H9 (cell line): ENCODE measurements around the gene RNF167. TPM values are rescaled to one million over a fixed set of nuclear protein-coding genes. Genes with fewer than 3 reads are reported as not detected.

ENCODE experiments used
- DNase-seq: peaks from one replicate; pipeline ENCODE4 v3.0.0-alpha.2; 2017
- H2AFZ ChIP-seq: one replicate; pipeline ENCODE4 v1.6.1; 2013; ENCODE audit warnings: mild to moderate bottlenecking, low read length, control low read depth, moderate library complexity
- H2AK5ac ChIP-seq: 2 replicates; pipeline ENCODE4 v1.6.1; 2013; ENCODE audit warnings: low read length, control low read depth, mixed read lengths; ENCODE audit not compliant: insufficient read length
- H2BK120ac ChIP-seq: one replicate; pipeline ENCODE4 v1.6.1; 2013; ENCODE audit warnings: low read depth, mild to moderate bottlenecking, low read length, control low read depth, inconsistent platforms; ENCODE audit not compliant: poor library complexity, severe bottlenecking
- H2BK12ac ChIP-seq: 2 replicates; pipeline ENCODE4 v1.6.1; 2013; ENCODE audit warnings: low read length, control low read depth, mixed read lengths, low read depth; ENCODE audit not compliant: insufficient read length
- H2BK15ac ChIP-seq: 2 replicates; pipeline ENCODE4 v1.6.1; 2013; ENCODE audit warnings: low read depth, low read length, control low read depth
- H2BK20ac ChIP-seq: one replicate; pipeline ENCODE4 v1.6.1; 2013; ENCODE audit warnings: low read depth, mild to moderate bottlenecking, low read length, control low read depth, inconsistent platforms; ENCODE audit not compliant: poor library complexity, severe bottlenecking
- H2BK5ac ChIP-seq: 2 replicates; pipeline ENCODE4 v1.6.1; 2013; ENCODE audit warnings: low read length, control low read depth, mixed read lengths; ENCODE audit not compliant: insufficient read length
- H3K14ac ChIP-seq: 2 replicates; pipeline ENCODE4 v1.6.1; 2013; ENCODE audit warnings: low read length, control low read depth; ENCODE audit not compliant: insufficient read depth
- H3K18ac ChIP-seq: 2 replicates; pipeline ENCODE4 v1.6.1; 2013; ENCODE audit warnings: low read depth, mild to moderate bottlenecking, mixed read lengths, low read length, control low read depth; ENCODE audit not compliant: insufficient read length
- H3K23ac ChIP-seq: 2 replicates; pipeline ENCODE4 v1.6.1; 2013; ENCODE audit warnings: low read length, control low read depth, mixed read lengths, low read depth; ENCODE audit not compliant: insufficient read length
- H3K23me2 ChIP-seq: 2 replicates; pipeline ENCODE4 v1.6.1; 2013; ENCODE audit warnings: low read depth, mild to moderate bottlenecking, mixed read lengths, low read length, control low read depth; ENCODE audit not compliant: insufficient read length, poor library complexity, severe bottlenecking
- H3K27ac ChIP-seq: 2 replicates; pipeline ENCODE4 v1.5.1; 2013; ENCODE audit warnings: low read length, control low read depth, mixed read lengths, low read depth; ENCODE audit not compliant: insufficient read length
- H3K27me3 ChIP-seq: 2 replicates; pipeline ENCODE4 v1.6.1; 2013; ENCODE audit warnings: low read length, control low read depth, inconsistent platforms; ENCODE audit not compliant: insufficient read depth
- H3K4ac ChIP-seq: 2 replicates; pipeline ENCODE4 v1.6.1; 2013; ENCODE audit warnings: low read depth, mild to moderate bottlenecking, control low read depth, inconsistent platforms, low read length, moderate library complexity
- H3K4me1 ChIP-seq: 2 replicates; pipeline ENCODE4 v1.6.1; 2013; ENCODE audit warnings: low read length, control low read depth, inconsistent platforms; ENCODE audit not compliant: insufficient read depth
- H3K4me2 ChIP-seq: 2 replicates; pipeline ENCODE4 v1.6.1; 2013; ENCODE audit warnings: low read length, control low read depth, mixed read lengths; ENCODE audit not compliant: insufficient read length, insufficient read depth
- H3K56ac ChIP-seq: 2 replicates; pipeline ENCODE4 v1.6.1; 2013; ENCODE audit warnings: low read depth, mild to moderate bottlenecking, mixed read lengths, low read length, control low read depth; ENCODE audit not compliant: insufficient read length
- H3K79me1 ChIP-seq: 2 replicates; pipeline ENCODE4 v1.6.1; 2013; ENCODE audit warnings: low read depth, mild to moderate bottlenecking, moderate library complexity, low read length, control low read depth, inconsistent platforms; ENCODE audit not compliant: insufficient read depth, poor library complexity, severe bottlenecking
- H3K79me2 ChIP-seq: 2 replicates; pipeline ENCODE4 v1.6.1; 2013; ENCODE audit warnings: low read length, control low read depth, inconsistent platforms; ENCODE audit not compliant: insufficient read depth
- H3K9ac ChIP-seq: 2 replicates; pipeline ENCODE4 v1.6.1; 2013; ENCODE audit warnings: low read length, control low read depth, mixed read lengths; ENCODE audit not compliant: insufficient read length; ENCODE audit errors: extremely low read depth
- H3K9me3 ChIP-seq: one replicate; pipeline ENCODE4 v1.6.1; 2013; ENCODE audit warnings: low read depth, low read length, inconsistent platforms; ENCODE audit not compliant: control insufficient read depth
- H3T11ph ChIP-seq: one replicate; pipeline ENCODE4 v1.6.1; 2013; ENCODE audit warnings: mild to moderate bottlenecking, low read length, control low read depth, inconsistent platforms
- H4K20me1 ChIP-seq: one replicate; pipeline ENCODE4 v1.6.1; 2013; ENCODE audit not compliant: control insufficient read depth, insufficient read length, insufficient read depth
- H4K5ac ChIP-seq: 2 replicates; pipeline ENCODE4 v1.6.1; 2013; ENCODE audit warnings: low read depth, mild to moderate bottlenecking, mixed read lengths, low read length, control low read depth; ENCODE audit not compliant: insufficient read length
- H4K8ac ChIP-seq: replicated peaks from 2 replicates; pipeline ENCODE4 v1.6.1; 2013; ENCODE audit warnings: low read length, control low read depth, mixed read lengths, low read depth; ENCODE audit not compliant: insufficient read length
- H4K91ac ChIP-seq: 2 replicates; pipeline ENCODE4 v1.6.1; 2013; ENCODE audit warnings: low read depth, mild to moderate bottlenecking, moderate library complexity, mixed read lengths, low read length, control low read depth; ENCODE audit not compliant: insufficient read length
- H3K27ac Mint-ChIP-seq, 3 experiments: 2 replicates in 2 of 3; 3 replicates in 1 of 3; pipeline ENCODE4 v1.8.0; 2020 to 2021; ENCODE audit warnings: mixed read lengths in 3 of 3, mild to moderate bottlenecking in 1 of 3, moderate library complexity in 1 of 3
- H3K27me3 Mint-ChIP-seq: 2 replicates; pipeline ENCODE4 v1.8.0; 2021; ENCODE audit warnings: low read depth, mild to moderate bottlenecking, moderate library complexity, mixed read lengths
- H3K36me3 Mint-ChIP-seq, 3 experiments: 2 replicates in 2 of 3; 3 replicates in 1 of 3; pipeline ENCODE4 v1.8.0; 2020 to 2021; ENCODE audit warnings: low read depth in 3 of 3, mixed read lengths in 3 of 3; ENCODE audit not compliant: insufficient read depth in 1 of 3
- H3K4me1 Mint-ChIP-seq, 2 experiments: 2 replicates each; pipeline ENCODE4 v1.8.0; 2020; ENCODE audit warnings: mixed read lengths in 2 of 2
- H3K4me3 Mint-ChIP-seq, 2 experiments: 2 replicates in 1 of 2; 3 replicates in 1 of 2; pipeline ENCODE4 v1.8.0; 2020 to 2021; ENCODE audit warnings: mild to moderate bottlenecking in 2 of 2, mixed read lengths in 2 of 2, moderate library complexity in 1 of 2
- H3K9me3 Mint-ChIP-seq, 2 experiments: 2 replicates in 1 of 2; 3 replicates in 1 of 2; pipeline ENCODE4 v1.8.0; 2020; ENCODE audit warnings: mild to moderate bottlenecking in 2 of 2, mixed read lengths in 2 of 2, moderate library complexity in 1 of 2
- CTCF ChIP-seq: fragments of 200-600 bp; sonication (generic); conservative IDR thresholded peaks from 3 replicates; pipeline ENCODE4 v1.8.0; 2021; ENCODE audit warnings: antibody characterized with exemption, mild to moderate bottlenecking
- WGBS: extraction: QIAGEN DNeasy Blood & Tissue Kit; methylation state at CpG from one replicate; pipeline ENCODE4 v1.1.7; 2013; ENCODE audit warnings: missing lambda C conversion rate, low lambda C conversion rate, mixed read lengths; ENCODE audit not compliant: insufficient read length; ENCODE audit errors: extremely low coverage; 5-methylcytosine and 5-hydroxymethylcytosine counted together
- total RNA-seq: library from RNA; stranded (reverse); gene quantifications from 2 replicates; pipeline ENCODE4 v1.2.1, GENCODE V29; 2021

Gene RNF167
- total RNA-seq, 1 experiment from 2014 or later, result 134 TPM

- Mint-ChIP-seq H3K4me1 (peaks cover 37 to 46% of the 10 kb centered on the region in 2 experiments), H3K4me3 (peak overlapping the region; percentile 95 to 98; a peak in 3 of 5 replicates), H3K27me3 (peaks cover 6% of the 10 kb centered on the region), H3K27ac (peak overlapping the region in 2 of 3 experiments; percentile 33 to 51; a peak in 3 of 7 replicates), H3K36me3 (peaks cover 39 to 80% (median 62%) of the 10 kb centered on the region in 3 experiments), H3K9me3 (no peaks in the 10 kb centered on the region; a peak in 2 of 5 replicates)
- Histone ChIP-seq H3K9ac (no peak overlapping the region), H2BK15ac (no peak overlapping the region), H2BK12ac (no peak overlapping the region), H3K9me3 (no peaks in the 10 kb centered on the region), H3K4me2 (no peak overlapping the region), H4K5ac (no peak overlapping the region), H3K56ac (no peak overlapping the region), H2BK120ac (no peak overlapping the region), H3K23ac (no peak overlapping the region), H3K23me2 (peaks cover 20% of the 10 kb centered on the region), H3K79me1 (peaks cover 8% of the 10 kb centered on the region), H4K20me1 (peaks cover 4% of the 10 kb centered on the region), H2BK5ac (no peak overlapping the region), H3K18ac (no peak overlapping the region), H3K27ac (no peak overlapping the region), H4K8ac (no peak overlapping the region), H2AK5ac (no peak overlapping the region), H3K4me1 (no peaks in the 10 kb centered on the region), H2AFZ (no peak overlapping the region), H3T11ph (no peak overlapping the region), H3K27me3 (no peaks in the 10 kb centered on the region), H3K79me2 (peaks cover 16% of the 10 kb centered on the region; the same call in 1 of the 2 replicates), H3K4ac (no peak overlapping the region), H4K91ac (no peak overlapping the region), H2BK20ac (no peak overlapping the region), H3K14ac (no peak overlapping the region)
- no peak for TF ChIP-seq CTCF
- no peak for DNase-seq
- WGBS, result no CpG with 5 or more reads among the region's 13 CpGs
Measured at GRCh38 chr17:4942760-4943508, 2.9 kb downstream of the RNF167 start.
